MM.1S (cell line): ENCODE results near the gene VKORC1.

ENCODE experiments used
- DNase-seq: peaks from one replicate; pipeline ENCODE4 v3.0.0-alpha.2; 2015
- H2AFZ ChIP-seq: fragments of 300-600 bp; sonication (generic); 2 replicates; pipeline ENCODE4 v1.6.0; 2016; ENCODE audit warnings: antibody characterized with exemption, low read length
- H3F3A ChIP-seq: fragments of 300-600 bp; sonication (generic); 2 replicates; pipeline ENCODE4 v1.6.1; 2016; ENCODE audit warnings: mild to moderate bottlenecking, antibody characterized with exemption, low read length, moderate library complexity, mixed read lengths; ENCODE audit not compliant: insufficient read depth
- H3K27ac ChIP-seq: fragments of 300-600 bp; sonication (generic); 2 replicates; pipeline ENCODE4 v1.5.1; 2016; ENCODE audit warnings: mild to moderate bottlenecking, low read length
- H3K27me3 ChIP-seq: fragments of 300-600 bp; sonication (generic); replicated peaks from 2 replicates; pipeline ENCODE4 v1.6.0; 2016; ENCODE audit warnings: low read length; ENCODE audit not compliant: insufficient read depth
- H3K36me3 ChIP-seq: fragments of 300-600 bp; sonication (generic); replicated peaks from 2 replicates; pipeline ENCODE4 v1.6.1; 2016; ENCODE audit warnings: mild to moderate bottlenecking, low read length, mixed read lengths; ENCODE audit not compliant: insufficient read depth
- H3K4me1 ChIP-seq: fragments of 300-600 bp; sonication (generic); 2 replicates; pipeline ENCODE4 v1.6.1; 2016; ENCODE audit warnings: low read length, mixed read lengths
- H3K4me2 ChIP-seq: fragments of 300-600 bp; sonication (generic); 2 replicates; pipeline ENCODE4 v1.6.0; 2016; ENCODE audit warnings: low read depth, low read length
- H3K4me3 ChIP-seq: fragments of 300-600 bp; sonication (generic); 2 replicates; pipeline ENCODE4 v1.5.1; 2016; ENCODE audit warnings: low read length, mixed read lengths
- H3K79me2 ChIP-seq: fragments of 300-600 bp; sonication (generic); 2 replicates; pipeline ENCODE4 v1.6.1; 2016; ENCODE audit warnings: mixed run types, low read length, mixed read lengths
- H3K9ac ChIP-seq: fragments of 300-600 bp; sonication (generic); 2 replicates; pipeline ENCODE4 v1.6.1; 2016; ENCODE audit warnings: low read length, mixed read lengths
- H3K9me2 ChIP-seq: fragments of 300-600 bp; sonication (generic); replicated peaks from 2 replicates; pipeline ENCODE4 v1.6.1; 2016; ENCODE audit warnings: mild to moderate bottlenecking, low read length, mixed read lengths; ENCODE audit not compliant: insufficient read depth
- H3K9me3 ChIP-seq: fragments of 300-600 bp; sonication (generic); replicated peaks from 2 replicates; pipeline ENCODE4 v1.6.1; 2016; ENCODE audit warnings: mild to moderate bottlenecking, low read length, mixed read lengths; ENCODE audit not compliant: insufficient read depth
- H4K20me1 ChIP-seq: fragments of 300-600 bp; sonication (generic); 2 replicates; pipeline ENCODE4 v1.6.1; 2016; ENCODE audit warnings: mild to moderate bottlenecking, low read length, moderate library complexity, mixed read lengths; ENCODE audit not compliant: insufficient read depth
- EZH2 ChIP-seq: fragments of 300-600 bp; sonication (generic); optimal IDR thresholded peaks from 2 replicates; pipeline ENCODE3; 2017; ENCODE audit warnings: low read depth, mild to moderate bottlenecking, antibody characterized with exemption, low read length, mixed read lengths
- EZH2phosphoT487 ChIP-seq: fragments of 300-600 bp; sonication (generic); IDR thresholded peaks from 2 replicates; pipeline ENCODE4 v1.6.1; 2018; ENCODE audit warnings: antibody characterized with exemption, low read length
- TF ChIP-seq, protein P1 (sequence below): fragments of 300-600 bp; sonication (generic); IDR thresholded peaks from 2 replicates; pipeline ENCODE4 v1.5.1; 2016; ENCODE audit warnings: antibody characterized with exemption, low read length, mixed read lengths

The VKORC1 gene

DNA sequence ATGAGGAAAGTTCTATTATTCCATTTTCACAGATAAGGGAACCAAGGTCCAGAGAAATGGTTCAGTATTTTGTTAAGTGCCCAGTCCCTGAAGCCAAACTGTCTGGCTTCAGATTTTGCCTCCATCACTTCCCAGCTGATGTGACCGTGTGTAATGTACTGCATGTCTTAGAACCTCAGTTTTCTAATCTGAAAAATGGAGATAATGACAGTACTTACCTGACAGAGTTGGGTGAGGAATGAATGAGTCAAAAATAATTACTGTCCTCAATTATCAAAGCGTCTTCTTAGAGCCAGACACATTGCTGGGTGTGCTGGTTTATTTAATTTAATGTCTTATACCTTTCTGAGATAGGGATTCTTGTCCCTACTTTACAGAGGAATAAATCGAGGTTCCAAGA lies 27.3 kb downstream of the VKORC1 start:
- H4K20me1 ChIP-seq = no peaks in the 10 kb centered on the region
- no peaks in the 10 kb centered on the region for H3K27me3 ChIP-seq
- no peak overlapping the region for H3K4me2 ChIP-seq
- no peak overlapping the region for H3K27ac ChIP-seq
- no peak overlapping the region for H3K4me3 ChIP-seq
- H3K4me1 ChIP-seq = peaks cover 8% of the 10 kb centered on the region; the same call in 1 of the 2 replicates
- TF ChIP-seq EZH2 (no peak), EZH2phosphoT487 (no peak)
- TF ChIP-seq, protein P1, sequence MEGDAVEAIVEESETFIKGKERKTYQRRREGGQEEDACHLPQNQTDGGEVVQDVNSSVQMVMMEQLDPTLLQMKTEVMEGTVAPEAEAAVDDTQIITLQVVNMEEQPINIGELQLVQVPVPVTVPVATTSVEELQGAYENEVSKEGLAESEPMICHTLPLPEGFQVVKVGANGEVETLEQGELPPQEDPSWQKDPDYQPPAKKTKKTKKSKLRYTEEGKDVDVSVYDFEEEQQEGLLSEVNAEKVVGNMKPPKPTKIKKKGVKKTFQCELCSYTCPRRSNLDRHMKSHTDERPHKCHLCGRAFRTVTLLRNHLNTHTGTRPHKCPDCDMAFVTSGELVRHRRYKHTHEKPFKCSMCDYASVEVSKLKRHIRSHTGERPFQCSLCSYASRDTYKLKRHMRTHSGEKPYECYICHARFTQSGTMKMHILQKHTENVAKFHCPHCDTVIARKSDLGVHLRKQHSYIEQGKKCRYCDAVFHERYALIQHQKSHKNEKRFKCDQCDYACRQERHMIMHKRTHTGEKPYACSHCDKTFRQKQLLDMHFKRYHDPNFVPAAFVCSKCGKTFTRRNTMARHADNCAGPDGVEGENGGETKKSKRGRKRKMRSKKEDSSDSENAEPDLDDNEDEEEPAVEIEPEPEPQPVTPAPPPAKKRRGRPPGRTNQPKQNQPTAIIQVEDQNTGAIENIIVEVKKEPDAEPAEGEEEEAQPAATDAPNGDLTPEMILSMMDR = no peak
- H3K36me3 ChIP-seq = no peaks in the 10 kb centered on the region
- no peaks in the 10 kb centered on the region for H3F3A ChIP-seq
- no peaks in the 10 kb centered on the region for H3K9me2 ChIP-seq
- H2AFZ ChIP-seq = no peak overlapping the region
- no peaks in the 10 kb centered on the region for H3K9me3 ChIP-seq
- no peak for DNase-seq
- peaks cover 40% of the 10 kb centered on the region for H3K79me2 ChIP-seq
- H3K9ac ChIP-seq = no peak overlapping the region

DNA sequence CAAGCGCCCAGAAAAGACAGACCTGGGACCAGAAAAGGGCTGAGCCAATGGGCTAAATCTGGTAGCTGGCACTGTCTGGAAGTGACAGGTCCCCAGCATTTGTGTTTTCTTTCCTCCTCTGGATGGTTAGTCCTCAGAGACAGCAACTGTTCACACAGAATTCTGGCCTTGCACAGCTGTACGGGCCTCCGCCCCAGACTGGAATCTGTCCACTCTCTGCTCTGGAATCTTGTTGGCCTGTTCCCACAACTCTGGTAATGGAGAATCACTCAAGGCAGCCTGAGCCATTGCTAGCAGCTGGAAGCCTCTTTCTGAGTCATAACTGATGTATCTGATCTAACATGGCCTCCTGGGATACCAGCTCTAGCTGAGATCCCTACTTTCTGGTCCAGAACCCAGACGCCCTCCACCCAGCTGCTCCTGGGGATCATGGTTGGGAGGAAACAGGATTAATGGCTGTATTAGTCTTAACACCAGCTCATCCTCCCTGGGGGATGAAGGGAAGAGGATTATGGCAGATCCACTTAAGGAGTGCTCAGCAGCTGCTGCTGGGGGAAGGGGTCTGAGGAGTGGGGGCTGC lies 29.6 kb downstream of the VKORC1 start:
- H2AFZ ChIP-seq = no peak overlapping the region
- peaks cover 24% of the 10 kb centered on the region for H3K79me2 ChIP-seq
- no peaks in the 10 kb centered on the region for H3K27me3 ChIP-seq
- H3K4me3 ChIP-seq = no peak overlapping the region
- TF ChIP-seq, protein P1 = no peak
- no peak for TF ChIP-seq EZH2
- TF ChIP-seq EZH2phosphoT487 = no peak
- no peaks in the 10 kb centered on the region for H3K36me3 ChIP-seq
- DNase-seq = no peak
- H3K9me2 ChIP-seq = no peaks in the 10 kb centered on the region
- H3K4me1 ChIP-seq = no peaks in the 10 kb centered on the region
- H4K20me1 ChIP-seq = no peaks in the 10 kb centered on the region; the same call in 1 of the 2 replicates
- no peak overlapping the region for H3K4me2 ChIP-seq
- no peak overlapping the region for H3K9ac ChIP-seq
- H3K9me3 ChIP-seq = no peaks in the 10 kb centered on the region
- no peaks in the 10 kb centered on the region for H3F3A ChIP-seq
- H3K27ac ChIP-seq = no peak overlapping the region

DNA sequence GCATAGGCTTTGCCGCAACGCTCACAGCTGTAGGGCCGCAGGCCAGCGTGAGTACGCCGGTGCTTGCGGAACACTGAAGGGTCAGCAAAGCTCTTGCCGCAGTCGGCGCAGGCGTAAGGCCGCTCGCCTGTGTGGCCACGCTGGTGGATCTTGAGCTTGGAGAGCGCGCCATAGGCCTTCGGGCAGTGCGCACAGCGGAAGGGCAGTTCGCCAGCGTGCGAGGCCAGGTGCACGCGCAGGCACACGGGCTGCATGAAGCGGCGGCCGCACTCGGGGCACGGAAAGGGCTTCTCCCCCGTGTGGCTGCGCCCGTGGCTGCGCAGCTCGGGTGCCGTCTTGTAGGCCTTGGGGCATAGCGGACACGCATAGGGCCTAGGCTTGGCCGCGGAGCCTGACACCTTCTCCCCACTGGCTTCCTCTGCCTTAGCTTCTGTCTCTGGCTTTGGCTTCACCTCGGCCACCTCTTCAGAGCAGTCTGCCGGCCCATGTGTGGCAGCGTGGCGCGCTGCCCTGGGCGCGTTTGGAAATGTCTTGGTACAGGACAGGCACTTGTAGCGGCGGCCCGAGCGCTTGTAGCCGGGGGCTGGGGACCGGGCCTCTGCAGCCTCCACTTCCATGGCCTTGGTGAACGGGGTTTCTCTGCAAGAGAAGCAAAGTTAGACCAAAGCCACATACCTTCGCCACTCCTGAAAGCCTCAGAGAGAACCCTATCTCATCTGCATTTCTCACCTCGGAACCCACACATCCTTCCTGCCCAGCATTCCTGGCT lies 30.6 kb downstream of the VKORC1 start:
- Histone ChIP-seq H3K9me2 (no peaks in the 10 kb centered on the region), H3K27ac (no peak overlapping the region), H3F3A (no peaks in the 10 kb centered on the region), H3K4me3 (no peak overlapping the region), H3K27me3 (no peaks in the 10 kb centered on the region), H2AFZ (no peak overlapping the region), H3K9me3 (no peaks in the 10 kb centered on the region), H3K4me2 (no peak overlapping the region), H3K36me3 (no peaks in the 10 kb centered on the region), H3K9ac (no peak overlapping the region), H3K79me2 (peaks cover 20% of the 10 kb centered on the region), H4K20me1 (no peaks in the 10 kb centered on the region; the same call in 1 of the 2 replicates), H3K4me1 (no peaks in the 10 kb centered on the region)
- no peak for DNase-seq
- TF ChIP-seq, protein P1 = no peak
- TF ChIP-seq EZH2 (no peak), EZH2phosphoT487 (no peak)
